GM19468 (cell line): ENCODE data around the gene SHROOM2.
"Not testable (repeated sequence)": the region's sequence is repeated elsewhere in the genome, so short reads cannot be mapped to it uniquely, and the experiment has no call there.

Source experiments
- ATAC-seq: cut with Tn5 transposase; IDR thresholded peaks from one replicate; pipeline ENCODE4 v1.9.1; 2021; ENCODE audit warnings: mild to moderate bottlenecking, moderate library complexity, moderate number of reproducible peaks; ENCODE audit not compliant: unreplicated experiment; ENCODE audit errors: extremely low read depth

The SHROOM2 gene

DNA sequence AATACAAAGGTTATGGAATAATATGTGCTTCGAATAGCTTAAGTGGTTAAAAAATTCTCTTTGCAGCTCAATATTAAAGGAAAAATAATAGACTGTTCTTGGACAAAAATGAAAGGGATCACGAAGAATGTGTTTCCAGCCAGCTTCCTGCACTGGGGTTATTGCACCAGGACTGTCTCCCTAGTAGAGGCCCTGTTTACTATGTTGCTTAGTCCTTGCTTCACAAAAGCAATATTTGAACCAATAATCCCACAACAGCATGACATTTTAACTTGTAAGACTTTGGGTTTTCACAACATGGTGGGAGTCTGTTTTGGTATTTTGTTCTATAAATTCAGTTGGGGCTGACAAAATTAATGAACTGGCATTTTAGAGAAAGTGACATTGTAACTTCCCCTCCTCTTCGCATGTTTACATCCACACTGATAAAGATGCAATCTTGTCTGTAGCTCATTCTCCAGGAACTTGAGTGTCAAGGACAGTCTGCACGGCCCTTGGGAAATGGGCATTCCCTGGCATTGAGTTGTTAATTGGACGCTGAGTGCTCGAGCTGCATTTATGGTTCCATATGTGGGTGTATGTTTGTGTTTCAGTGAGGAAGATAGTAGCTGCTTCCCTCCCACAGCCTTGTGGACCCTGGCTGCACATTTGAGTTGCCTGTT, 39.0 kb downstream of the SHROOM2 start:
- ATAC-seq = no peak

- ATAC-seq = no peak
Measured at GRCh38 chrX:9825966-9826365, 39.7 kb downstream of the SHROOM2 start.

DNA sequence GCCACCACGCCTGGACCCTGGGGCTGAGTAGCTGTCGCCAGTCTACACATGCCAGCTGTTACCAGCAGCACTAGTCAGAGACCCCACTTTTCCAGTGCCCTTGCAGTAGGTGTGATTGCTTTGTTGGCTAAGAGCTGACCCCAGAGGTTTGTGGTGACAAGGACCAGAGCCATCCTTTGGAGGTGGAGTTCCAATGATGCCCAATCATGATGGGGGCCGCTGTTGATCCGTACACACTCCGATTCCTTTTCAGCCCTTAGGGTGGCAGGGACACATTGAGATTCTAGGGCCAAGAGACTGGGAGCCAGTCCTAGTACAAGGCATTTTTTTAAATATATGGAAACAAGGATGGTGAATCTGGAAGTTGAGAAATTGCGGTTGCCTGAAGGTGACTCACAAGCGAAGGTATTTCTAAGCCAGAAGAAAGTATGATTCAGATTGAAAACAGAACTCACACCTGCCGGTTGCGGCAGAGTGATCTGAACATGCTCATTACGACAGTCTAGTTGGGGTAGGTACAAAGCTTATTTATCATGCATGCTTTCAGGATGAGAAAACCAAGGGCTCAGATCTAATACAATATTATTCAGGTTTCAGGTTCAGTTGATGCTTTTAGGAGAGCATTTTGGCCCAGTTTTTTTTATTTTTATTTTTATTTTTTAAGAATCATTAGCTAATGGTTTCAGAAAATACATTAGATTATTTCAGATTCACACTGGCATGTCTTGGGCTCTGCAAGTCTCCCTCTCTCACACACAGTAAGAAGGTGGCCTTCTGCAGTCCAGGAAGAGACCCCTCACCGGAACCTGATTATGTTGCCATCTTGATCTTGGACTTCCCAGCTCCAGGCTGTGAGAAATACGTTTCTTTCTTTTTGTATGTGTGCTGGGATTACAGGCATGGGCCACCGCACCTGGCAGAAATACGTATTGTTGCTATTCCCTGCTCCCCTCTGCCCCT, 43.4 kb downstream of the SHROOM2 start:
- ATAC-seq = peak; percentile 83

DNA sequence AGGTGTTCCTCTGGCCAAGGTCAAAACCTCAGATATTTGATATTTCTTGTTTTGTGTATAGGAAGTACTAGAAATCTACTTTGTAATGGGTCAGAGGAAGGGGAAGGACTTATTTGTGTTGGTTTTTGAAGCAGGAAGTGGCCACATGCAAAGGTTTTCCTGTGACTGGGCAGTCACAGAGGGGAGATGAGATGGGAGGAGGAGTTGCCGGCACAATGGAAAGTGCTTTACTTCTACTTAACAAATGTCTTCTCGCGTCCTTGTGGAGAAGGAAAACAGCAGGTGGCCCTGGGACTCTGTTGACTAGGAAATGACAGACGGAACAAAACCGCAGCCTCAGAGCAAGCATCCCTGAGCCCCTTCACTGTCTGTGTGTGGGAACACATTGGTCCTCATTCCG, 46.6 kb downstream of the SHROOM2 start:
- no peak for ATAC-seq

DNA sequence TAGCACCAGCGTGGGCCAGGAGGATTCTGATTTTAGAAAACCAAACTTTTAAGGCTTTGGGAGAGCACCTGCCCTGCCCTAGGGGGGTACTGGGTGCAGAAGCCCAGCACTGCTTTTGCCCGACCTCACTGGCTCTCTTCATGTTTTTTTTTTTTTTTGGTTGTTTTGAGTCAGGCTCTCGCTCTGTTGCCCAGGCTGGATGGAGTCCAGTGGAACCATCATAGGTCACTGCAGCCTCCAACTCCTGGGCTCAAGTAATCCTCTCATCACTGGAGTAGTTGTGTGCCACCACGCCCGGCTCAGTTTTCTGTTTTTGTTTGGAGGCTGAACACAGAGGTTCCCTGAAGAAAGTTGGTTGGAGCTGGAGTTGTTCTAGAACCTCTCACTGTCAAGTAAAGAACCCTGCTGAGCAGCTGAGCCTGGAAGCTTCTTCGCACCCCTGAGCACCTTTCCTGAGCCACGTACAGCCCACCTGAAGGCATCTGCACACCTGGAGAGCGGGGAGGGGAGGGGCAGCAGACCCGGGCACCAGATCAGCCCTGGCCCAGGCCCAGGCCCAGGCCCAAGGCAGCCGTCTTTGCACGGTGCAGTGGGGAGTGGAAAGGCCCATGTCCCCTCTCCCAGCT, 49.5 kb downstream of the SHROOM2 start:
- ATAC-seq = no peak

- ATAC-seq = no peak
Measured at GRCh38 chrX:9842541-9842940, 56.3 kb downstream of the SHROOM2 start.

- ATAC-seq = no peak
Measured at GRCh38 chrX:9844936-9845577, 58.8 kb downstream of the SHROOM2 start.

- no peak for ATAC-seq
Measured at GRCh38 chrX:9845578-9845952, 59.3 kb downstream of the SHROOM2 start.

DNA sequence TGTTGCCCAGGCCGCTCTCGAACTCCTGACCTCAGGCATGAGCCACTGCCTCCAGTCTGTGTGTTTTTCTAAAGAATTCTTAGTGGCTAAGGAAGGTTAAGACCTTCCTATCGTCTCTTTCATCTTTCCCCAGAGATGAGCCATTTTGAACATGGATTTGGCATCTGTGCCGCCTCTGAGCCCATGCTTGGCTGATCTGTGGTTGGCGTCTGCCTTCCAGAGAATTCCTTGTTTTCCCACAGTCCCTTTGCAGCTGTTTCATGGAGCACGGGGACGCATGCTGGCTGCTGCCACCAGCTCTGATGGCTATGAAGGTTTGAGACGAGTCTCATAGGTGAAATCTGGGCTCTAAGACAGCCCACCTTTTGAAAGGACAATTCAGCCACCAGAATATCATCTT, 60.4 kb downstream of the SHROOM2 start:
- ATAC-seq = no peak

DNA sequence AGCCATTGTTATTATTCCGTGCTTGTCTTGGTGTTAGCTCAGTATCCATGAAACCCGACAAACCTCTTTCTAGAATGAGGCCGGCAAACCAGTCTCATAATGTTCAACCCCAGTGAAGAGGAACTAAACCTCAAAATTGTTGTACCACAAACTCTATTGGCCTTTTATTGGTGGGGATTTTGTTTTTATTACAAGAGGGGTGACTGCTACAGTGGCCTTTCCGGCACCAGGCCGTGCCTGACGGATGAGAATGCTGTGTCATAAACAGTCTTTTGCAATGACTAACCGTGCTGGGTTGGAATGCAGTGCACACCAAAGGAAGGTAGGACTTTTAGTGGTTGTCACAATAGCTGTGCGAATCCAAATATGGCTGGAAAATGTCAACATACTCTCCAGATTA, 60.8 kb downstream of the SHROOM2 start:
- no peak for ATAC-seq

DNA sequence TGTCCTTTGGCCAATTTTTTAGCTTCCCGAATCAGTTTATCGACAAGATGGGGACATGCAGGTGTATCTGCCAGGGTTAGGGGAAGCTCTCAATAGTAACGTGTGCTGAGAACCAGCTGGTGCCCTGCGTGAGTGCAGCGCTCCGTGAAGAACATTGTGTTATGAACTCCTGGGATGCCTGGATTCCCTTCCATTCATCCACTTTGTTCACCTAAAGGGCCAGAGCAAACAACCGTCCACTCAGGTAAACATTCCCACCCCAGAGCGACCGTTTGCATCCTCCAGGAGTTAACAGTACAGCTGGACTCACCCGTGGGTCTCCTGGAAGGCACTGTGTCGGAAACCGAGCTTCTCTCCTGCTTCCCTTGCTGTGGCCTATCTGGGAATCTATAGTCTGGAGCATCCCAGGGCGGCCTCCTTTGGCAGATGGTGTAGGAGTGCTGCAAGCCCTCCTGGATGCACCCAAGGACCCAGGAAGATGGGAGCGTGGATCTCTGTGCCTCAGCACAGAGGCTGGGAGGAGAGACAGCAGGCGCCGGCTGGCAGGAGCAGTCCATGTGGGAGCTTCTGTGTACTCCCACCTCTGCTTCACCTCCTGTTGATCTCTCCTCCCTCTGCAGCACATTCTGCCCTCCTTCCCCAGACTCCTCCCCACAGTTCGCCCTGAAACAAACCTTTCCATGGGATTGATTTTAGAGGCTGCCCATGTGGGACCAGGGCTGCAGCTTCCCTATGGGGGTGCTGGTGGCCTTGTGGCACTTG, 62.7 kb downstream of the SHROOM2 start:
- no peak for ATAC-seq

DNA sequence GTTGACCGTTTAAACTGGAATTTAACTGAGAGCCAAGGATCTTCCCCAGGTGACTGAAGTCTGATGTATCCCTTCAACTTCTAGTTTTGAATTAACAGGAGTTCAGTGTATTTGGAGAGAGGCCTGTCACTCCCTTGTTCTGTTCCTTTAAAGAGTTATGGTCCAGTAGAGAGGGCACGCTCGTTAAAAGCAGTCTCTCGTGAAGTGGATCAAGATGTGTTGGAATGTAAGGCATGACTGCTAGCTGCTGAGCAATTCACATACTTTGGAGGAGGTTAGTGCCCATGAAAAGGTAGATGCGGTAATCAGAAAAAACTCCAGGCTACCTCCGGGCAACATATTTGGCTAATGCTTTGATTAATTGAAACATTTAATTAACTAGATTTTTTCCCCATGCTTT, 65.7 kb downstream of the SHROOM2 start:
- ATAC-seq = no peak

GRCh38 chrX:9853307-9853706, 67.1 kb downstream of the SHROOM2 start:
- no peak for ATAC-seq

- no peak for ATAC-seq
Measured at GRCh38 chrX:9855561-9856283, 69.5 kb downstream of the SHROOM2 start.

DNA sequence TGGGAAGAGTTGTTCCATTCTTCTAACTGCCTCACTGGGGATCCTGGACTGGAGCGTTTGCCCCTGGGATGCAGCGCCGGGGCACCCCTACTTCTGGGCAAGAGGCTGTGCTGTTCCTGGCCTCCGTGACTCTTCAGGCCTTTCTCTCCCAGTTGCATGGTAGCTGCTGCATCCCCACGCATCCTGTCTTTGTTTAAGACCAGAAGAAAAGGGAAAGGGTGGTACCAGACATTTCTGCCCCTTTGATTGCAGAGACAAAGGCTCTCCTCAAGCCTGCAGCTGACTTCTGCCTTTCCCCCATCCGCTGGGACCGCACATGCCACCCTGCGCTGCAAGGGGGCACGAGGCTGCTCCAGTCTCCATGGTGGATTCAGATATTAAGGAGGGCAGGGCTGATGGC, 70.4 kb downstream of the SHROOM2 start:
- ATAC-seq = no peak

DNA sequence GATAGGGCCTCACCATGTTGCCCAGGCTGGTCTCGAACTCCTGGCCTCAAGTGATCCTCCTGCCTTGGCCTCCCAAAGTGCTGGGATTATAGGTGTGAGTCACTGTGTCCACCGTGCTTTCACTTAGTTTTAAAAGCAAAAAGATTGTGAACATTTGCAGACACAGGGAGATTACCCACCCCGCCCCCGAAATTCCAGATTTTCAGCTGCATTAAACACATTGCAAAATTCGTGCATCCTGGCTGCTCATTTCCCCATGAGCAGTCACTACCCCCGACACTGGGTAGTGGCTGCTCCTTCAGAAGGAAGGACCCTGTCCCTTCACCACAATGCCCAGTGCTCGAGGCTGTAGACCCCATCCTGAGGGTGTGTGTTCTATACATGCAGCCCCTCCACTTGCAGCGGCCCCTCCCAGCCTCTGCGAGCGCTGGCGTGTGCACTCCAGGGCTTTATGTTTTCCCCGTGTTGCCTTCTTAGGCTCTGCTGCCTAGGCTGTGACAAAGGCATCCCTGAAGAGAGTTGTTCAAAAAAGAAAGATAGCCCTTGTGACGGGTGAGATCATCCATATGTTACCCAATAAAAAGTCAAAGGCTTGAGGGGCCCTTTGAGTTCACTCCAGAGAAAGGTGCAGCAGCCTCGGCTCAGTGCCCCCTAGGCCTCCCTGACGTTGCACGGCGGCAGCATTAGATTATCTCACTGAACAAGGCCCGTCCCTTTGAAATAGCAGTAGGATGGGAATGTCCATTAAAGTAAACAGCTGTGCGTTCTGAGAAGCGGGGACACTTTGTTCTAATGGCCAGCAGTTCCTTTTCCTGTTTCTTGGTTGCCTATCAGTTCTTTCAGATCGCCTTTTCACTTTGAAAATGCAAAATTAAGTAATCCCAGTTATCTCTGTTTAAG, 71.6 kb downstream of the SHROOM2 start:
- ATAC-seq = no peak

- ATAC-seq = not testable (repeated sequence)
Measured at GRCh38 chrX:9858684-9859083, 72.5 kb downstream of the SHROOM2 start.
